ENCODE results near the gene DISC1.

DNA sequence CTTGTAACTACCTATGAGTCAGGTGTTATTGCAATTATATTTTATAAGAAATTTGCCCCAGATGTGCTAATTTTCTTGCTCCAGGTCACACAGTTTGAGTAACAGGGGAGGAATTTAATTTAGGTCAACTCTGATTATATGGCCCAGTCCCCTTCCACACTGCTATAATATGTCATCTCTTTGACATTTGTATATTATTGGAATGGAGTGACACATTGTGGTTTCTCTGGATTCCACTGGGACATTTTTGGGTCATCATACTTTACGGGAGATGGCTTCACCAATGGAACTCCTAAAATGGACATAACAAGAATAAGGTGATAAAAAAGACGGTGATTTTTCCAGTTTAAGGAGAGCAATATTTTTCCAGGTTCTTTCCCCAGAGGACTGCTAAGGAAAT lies 191.2 kb downstream of the DISC1 start:
- TF ChIP-seq, protein P1, sequence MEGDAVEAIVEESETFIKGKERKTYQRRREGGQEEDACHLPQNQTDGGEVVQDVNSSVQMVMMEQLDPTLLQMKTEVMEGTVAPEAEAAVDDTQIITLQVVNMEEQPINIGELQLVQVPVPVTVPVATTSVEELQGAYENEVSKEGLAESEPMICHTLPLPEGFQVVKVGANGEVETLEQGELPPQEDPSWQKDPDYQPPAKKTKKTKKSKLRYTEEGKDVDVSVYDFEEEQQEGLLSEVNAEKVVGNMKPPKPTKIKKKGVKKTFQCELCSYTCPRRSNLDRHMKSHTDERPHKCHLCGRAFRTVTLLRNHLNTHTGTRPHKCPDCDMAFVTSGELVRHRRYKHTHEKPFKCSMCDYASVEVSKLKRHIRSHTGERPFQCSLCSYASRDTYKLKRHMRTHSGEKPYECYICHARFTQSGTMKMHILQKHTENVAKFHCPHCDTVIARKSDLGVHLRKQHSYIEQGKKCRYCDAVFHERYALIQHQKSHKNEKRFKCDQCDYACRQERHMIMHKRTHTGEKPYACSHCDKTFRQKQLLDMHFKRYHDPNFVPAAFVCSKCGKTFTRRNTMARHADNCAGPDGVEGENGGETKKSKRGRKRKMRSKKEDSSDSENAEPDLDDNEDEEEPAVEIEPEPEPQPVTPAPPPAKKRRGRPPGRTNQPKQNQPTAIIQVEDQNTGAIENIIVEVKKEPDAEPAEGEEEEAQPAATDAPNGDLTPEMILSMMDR (IDR thresholded peaks at IDR 0.05) = no peak
- TF ChIP-seq POLR2A (IDR thresholded peaks at IDR 0.05) = no peak
- no peak for TF ChIP-seq POLR2AphosphoS5 (IDR thresholded peaks at IDR 0.05; ENCODE audit: insufficient read depth in 1 of 2, low read depth in 1 of 2)

All from vagina (tissue), 2 donors.